Activated naive CD4-positive, alpha-beta T cell treated with anti-CD3 and anti-CD28 coated beads, Interleukin-2, amount 10 ng/mL, durations not matched to agents 7 days and 5 days (primary cell): ENCODE results near the gene GRIP2.
"Not testable (repeated sequence)": the region's sequence is repeated elsewhere in the genome, so short reads cannot be mapped to it uniquely, and the experiment has no call there.

ENCODE experiments used
- CTCF ChIA-PET: fragments of 350-600 bp; sonication (Branson Sonifier 250); formaldehyde crosslinking; loops from one replicate; lab custom pipeline; 2021; ENCODE audit warnings: antibody characterized with exemption; lab: Charles Lee
- DNase-seq: peaks from one replicate; pipeline ENCODE4 v3.0.0-alpha.2; 2020
- H3K27ac Mint-ChIP-seq: one replicate; pipeline ENCODE4 v1.8.0; 2021; ENCODE audit warnings: mild to moderate bottlenecking, moderate library complexity, mixed read lengths
- H3K27me3 Mint-ChIP-seq: one replicate; pipeline ENCODE4 v1.8.0; 2021; ENCODE audit warnings: mild to moderate bottlenecking, mixed read lengths
- H3K36me3 Mint-ChIP-seq: one replicate; pipeline ENCODE4 v1.8.0; 2021; ENCODE audit warnings: mixed read lengths
- H3K4me1 Mint-ChIP-seq: one replicate; pipeline ENCODE4 v1.8.0; 2021; ENCODE audit warnings: mixed read lengths
- H3K4me3 Mint-ChIP-seq: one replicate; pipeline ENCODE4 v1.8.0; 2021; ENCODE audit warnings: mild to moderate bottlenecking, moderate library complexity, mixed read lengths
- H3K9me3 Mint-ChIP-seq: one replicate; pipeline ENCODE4 v1.8.0; 2021; ENCODE audit warnings: mixed read lengths

Gene GRIP2

DNA sequence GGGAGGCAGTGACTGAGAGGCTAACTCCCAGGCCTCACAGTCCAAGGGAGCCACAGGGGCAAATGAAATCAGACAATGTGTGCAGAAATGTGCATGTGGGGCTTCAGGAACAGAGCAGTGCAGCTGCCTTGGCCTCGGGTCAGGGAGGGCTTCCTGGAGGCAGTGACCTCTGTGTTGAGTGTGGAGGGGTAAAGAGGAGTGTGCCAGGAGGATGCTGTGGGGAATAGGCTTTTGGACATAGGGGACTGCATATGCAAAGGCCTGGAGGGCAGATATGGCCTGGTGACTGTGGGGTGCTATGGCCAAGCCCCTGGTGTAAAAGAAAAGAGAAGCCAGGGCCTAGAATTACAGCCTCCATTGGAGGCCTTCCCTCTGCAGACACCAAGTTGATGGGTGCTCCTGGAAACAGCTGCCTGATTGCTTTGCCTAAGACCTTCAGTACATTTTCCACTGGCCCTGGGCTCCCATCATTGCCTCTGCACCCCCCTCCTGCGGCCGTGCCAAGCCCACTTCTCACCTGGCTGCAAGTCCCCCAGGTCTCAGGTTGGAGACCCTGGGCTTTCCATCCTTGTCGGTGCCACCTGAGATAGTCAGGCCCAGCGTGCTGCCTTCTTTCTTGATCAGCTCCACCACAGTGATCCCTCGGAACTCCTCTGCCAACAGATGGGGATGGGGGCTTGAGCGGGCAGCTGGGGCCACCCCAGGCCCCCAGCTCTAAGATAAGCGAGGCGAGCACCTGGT, 15.1 kb downstream of the GRIP2 start:
- DNase-seq = peak; percentile 5
- H3K9me3 Mint-ChIP-seq = no peaks in the 10 kb centered on the region
- H3K27ac Mint-ChIP-seq = no peak overlapping the region
- CTCF ChIA-PET = no interaction called here
- H3K36me3 Mint-ChIP-seq = no peaks in the 10 kb centered on the region
- H3K4me3 Mint-ChIP-seq = no peak overlapping the region
- H3K27me3 Mint-ChIP-seq = peaks cover 31% of the 10 kb centered on the region
- H3K4me1 Mint-ChIP-seq = no peaks in the 10 kb centered on the region

DNA sequence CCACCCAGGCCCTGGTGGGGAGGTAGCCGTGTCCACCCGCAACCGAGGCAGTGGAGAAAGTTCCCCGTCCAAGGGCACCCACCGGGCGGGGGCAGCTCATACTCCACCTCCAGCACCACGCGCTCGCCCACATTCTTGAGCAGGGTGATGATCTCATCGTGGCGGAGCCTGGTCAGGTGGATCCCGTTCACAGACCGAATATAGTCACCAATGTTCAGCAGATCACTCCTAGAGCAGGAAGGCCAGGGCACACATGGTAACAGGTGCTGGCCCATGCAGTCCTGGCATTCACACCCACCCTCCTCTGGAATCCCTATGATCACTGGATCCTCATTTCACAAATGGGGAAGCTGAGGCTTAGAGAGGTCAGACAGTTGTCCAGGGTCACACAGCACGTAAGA, 15.8 kb downstream of the GRIP2 start:
- Mint-ChIP-seq H3K9me3 (no peaks in the 10 kb centered on the region), H3K27me3 (peaks cover 29% of the 10 kb centered on the region), H3K4me1 (no peaks in the 10 kb centered on the region), H3K36me3 (no peaks in the 10 kb centered on the region), H3K4me3 (no peak overlapping the region), H3K27ac (no peak overlapping the region)
- DNase-seq = peak; percentile 9
- CTCF ChIA-PET = no interaction called here

DNA sequence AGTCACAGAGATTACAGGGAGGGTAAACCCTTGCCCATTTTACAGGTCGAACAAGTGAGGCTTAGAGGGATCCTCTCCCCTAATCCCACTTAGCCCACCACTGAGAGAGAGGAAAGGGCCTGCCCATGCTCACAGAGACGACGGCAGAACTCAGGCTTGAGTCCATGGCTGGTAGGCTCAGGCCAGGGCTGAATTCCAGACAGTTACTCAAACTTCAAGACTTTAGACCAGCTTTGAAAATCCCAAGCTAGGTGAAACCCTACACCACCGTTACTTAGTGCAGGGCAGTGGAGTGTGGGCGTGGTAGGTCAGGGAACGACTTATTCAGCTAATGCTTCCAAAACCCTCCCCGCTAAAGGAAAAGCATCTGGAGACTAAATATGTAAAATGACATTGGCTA, 16.4 kb downstream of the GRIP2 start:
- no peaks in the 10 kb centered on the region for H3K4me1 Mint-ChIP-seq
- no peak overlapping the region for H3K27ac Mint-ChIP-seq
- no peak overlapping the region for H3K4me3 Mint-ChIP-seq
- no peaks in the 10 kb centered on the region for H3K9me3 Mint-ChIP-seq
- no peak for DNase-seq
- CTCF ChIA-PET = no interaction called here
- H3K27me3 Mint-ChIP-seq = peaks cover 27% of the 10 kb centered on the region
- H3K36me3 Mint-ChIP-seq = no peaks in the 10 kb centered on the region

DNA sequence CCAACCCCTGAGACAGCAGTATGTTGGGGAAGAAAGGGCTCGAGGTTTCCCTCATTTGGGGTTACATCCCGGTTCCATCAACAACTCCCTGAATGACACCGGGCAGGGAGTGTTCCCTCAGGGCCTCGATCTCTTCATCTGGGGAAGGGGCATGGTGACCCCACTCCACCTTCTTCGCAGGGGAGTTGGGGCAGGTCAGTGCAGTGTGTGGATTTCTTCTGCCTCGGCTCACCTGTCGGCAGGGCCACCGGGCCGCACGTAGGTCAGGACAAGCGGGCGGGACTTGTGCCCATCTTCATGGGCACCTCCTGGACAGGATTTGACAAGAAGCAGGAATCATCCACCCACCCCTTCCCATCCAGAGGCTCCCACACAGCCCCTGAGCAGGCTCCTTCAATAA, 17.4 kb downstream of the GRIP2 start:
- Mint-ChIP-seq H3K9me3 (no peaks in the 10 kb centered on the region), H3K36me3 (no peaks in the 10 kb centered on the region), H3K27me3 (peaks cover 25% of the 10 kb centered on the region), H3K27ac (no peak overlapping the region), H3K4me3 (no peak overlapping the region), H3K4me1 (no peaks in the 10 kb centered on the region)
- CTCF ChIA-PET = interaction anchor here (0.5 kb wide), 1 partner anchor 20 kb away, joined by 3 read pairs; no protein-coding TSS in a partner anchor
- DNase-seq = peak; percentile 10

DNA sequence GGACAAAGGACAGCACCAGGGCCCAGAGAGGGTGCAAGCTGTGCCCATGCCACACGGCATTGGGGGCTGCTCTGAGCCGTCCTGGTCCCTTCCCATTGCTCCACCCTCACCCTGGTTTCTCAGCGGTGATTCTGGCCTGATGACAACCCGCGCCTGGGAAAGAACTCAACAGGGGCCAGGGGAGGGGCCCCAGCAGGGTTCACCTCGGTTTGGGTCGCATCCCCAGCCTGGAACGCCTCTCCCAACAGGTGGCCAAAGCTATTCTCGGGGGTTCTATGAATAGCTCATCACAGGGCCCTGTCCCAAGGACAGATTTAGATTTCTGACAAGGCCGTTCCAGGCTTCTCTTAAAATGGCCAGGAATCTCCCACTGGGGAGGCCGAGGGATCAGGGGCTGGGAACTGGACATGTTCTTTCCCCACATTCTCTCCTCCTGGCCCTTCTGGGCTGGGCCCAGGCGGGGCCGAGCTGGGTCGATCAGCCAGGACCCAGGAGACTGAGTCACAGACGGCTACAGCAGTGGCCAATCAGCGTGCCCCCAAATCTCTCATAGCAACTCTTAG, 17.9 kb downstream of the GRIP2 start:
- no peaks in the 10 kb centered on the region for H3K4me1 Mint-ChIP-seq
- H3K27ac Mint-ChIP-seq = no peak overlapping the region
- no peaks in the 10 kb centered on the region for H3K36me3 Mint-ChIP-seq
- CTCF ChIA-PET = interaction anchor here (0.5 kb wide), 1 partner anchor 20 kb away, joined by 3 read pairs; no protein-coding TSS in a partner anchor
- no peak overlapping the region for H3K4me3 Mint-ChIP-seq
- H3K9me3 Mint-ChIP-seq = no peaks in the 10 kb centered on the region
- DNase-seq = no peak
- peaks cover 21% of the 10 kb centered on the region for H3K27me3 Mint-ChIP-seq

DNA sequence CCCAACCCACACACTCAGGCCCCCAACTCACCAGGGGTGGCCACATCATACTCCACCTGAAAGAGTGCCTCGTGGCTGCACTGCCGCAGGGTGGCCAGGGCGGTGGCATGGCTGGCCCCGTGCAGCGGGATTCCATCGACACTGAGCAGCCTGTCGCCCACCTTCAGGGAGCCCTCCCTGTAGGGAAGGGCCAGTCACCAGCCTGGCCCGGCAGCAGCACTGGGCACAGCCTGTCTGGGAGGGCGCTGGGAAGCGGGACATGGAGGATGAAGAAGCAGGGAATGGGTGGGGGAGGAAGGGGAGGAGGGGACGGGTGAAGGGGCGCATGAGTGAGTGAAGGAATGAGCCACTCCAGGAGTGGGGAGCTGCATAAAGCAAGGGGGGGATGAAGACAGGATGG, 18.5 kb downstream of the GRIP2 start:
- no peaks in the 10 kb centered on the region for H3K9me3 Mint-ChIP-seq
- CTCF ChIA-PET = no interaction called here
- H3K4me3 Mint-ChIP-seq = no peak overlapping the region
- DNase-seq = no peak
- peaks cover 15% of the 10 kb centered on the region for H3K27me3 Mint-ChIP-seq
- no peaks in the 10 kb centered on the region for H3K36me3 Mint-ChIP-seq
- H3K27ac Mint-ChIP-seq = no peak overlapping the region
- no peaks in the 10 kb centered on the region for H3K4me1 Mint-ChIP-seq

DNA sequence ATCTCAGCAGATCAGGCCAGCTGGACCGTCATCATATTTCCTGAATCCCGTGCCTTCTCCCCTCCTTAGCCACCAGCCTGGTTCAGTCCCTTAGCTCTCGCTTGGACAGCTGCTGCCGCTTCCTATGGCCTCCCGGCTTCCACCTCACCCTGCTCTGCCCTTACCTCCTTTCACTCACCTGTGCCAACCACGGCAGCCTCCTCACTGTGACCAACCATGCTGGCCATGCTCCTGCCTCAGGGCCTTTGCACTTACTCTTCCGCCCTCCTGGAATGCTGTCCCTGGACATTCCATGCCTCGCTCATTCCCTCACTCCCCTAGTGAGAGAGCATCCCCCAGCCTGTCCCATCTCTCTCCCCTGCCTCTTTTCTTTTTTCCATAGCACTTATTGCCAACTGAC, 19.2 kb downstream of the GRIP2 start:
- no peak overlapping the region for H3K27ac Mint-ChIP-seq
- CTCF ChIA-PET = interaction anchor here (1.3 kb wide), 1 partner anchor 12 kb away, joined by 3 read pairs; no protein-coding TSS in a partner anchor
- no peaks in the 10 kb centered on the region for H3K9me3 Mint-ChIP-seq
- H3K4me1 Mint-ChIP-seq = no peaks in the 10 kb centered on the region
- no peaks in the 10 kb centered on the region for H3K36me3 Mint-ChIP-seq
- no peak overlapping the region for H3K4me3 Mint-ChIP-seq
- DNase-seq = no peak
- H3K27me3 Mint-ChIP-seq = peaks cover 8% of the 10 kb centered on the region

DNA sequence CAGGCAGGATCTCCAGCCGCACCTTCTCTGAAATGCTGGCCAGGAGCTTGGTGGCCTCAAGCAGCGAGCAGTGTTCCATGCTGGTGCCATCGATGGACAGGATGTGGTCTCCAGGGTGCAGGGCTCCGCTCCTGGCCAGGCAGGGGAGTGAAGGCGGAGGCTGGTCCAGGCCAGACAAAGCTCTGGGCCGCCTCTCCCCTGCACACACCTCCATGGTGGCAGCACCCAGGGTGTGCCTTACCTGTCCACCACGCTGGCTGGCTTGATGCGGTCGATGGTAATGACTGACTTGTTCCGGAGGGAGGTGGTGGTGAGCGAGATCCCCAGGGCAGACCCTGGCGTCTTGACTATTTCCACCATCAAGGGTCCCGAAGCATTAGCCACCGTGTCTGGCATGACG, 20.0 kb downstream of the GRIP2 start:
- peaks cover 6% of the 10 kb centered on the region for H3K27me3 Mint-ChIP-seq
- DNase-seq = no peak
- CTCF ChIA-PET = interaction anchor here (1.3 to 1.7 kb wide), 3 partner anchors 9 to 13 kb away, joined by 3 to 5 read pairs (median 4); no protein-coding TSS in a partner anchor
- no peak overlapping the region for H3K27ac Mint-ChIP-seq
- no peaks in the 10 kb centered on the region for H3K9me3 Mint-ChIP-seq
- H3K4me1 Mint-ChIP-seq = no peaks in the 10 kb centered on the region
- H3K36me3 Mint-ChIP-seq = no peaks in the 10 kb centered on the region
- no peak overlapping the region for H3K4me3 Mint-ChIP-seq

DNA sequence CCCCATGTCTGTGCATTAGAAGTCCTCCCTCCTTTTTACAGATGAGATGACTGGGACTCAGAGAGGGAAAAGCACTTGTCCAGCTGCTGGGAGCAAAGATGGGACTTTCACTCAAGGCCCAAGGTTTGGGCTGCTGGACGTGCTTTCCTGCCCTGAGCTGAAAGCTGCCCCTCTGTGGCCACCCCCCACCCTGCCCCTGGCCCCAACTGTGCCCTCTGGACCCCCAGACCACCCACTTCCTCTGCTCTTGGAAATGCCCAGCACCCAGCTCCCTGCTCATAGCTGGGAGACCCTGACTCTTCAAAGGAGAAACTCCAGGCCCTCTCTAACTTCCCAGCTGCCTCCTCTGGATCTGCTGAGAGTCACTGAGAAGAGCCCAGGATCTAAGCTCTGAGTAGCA, 20.7 kb downstream of the GRIP2 start:
- H3K27me3 Mint-ChIP-seq = peaks cover 6% of the 10 kb centered on the region
- CTCF ChIA-PET = interaction anchor here (1.5 to 1.7 kb wide), 2 partner anchors 8 to 12 kb away, joined by 4 to 5 read pairs; no protein-coding TSS in a partner anchor
- no peaks in the 10 kb centered on the region for H3K9me3 Mint-ChIP-seq
- H3K27ac Mint-ChIP-seq = no peak overlapping the region
- no peaks in the 10 kb centered on the region for H3K36me3 Mint-ChIP-seq
- H3K4me1 Mint-ChIP-seq = no peaks in the 10 kb centered on the region
- no peak overlapping the region for H3K4me3 Mint-ChIP-seq
- no peak for DNase-seq

DNA sequence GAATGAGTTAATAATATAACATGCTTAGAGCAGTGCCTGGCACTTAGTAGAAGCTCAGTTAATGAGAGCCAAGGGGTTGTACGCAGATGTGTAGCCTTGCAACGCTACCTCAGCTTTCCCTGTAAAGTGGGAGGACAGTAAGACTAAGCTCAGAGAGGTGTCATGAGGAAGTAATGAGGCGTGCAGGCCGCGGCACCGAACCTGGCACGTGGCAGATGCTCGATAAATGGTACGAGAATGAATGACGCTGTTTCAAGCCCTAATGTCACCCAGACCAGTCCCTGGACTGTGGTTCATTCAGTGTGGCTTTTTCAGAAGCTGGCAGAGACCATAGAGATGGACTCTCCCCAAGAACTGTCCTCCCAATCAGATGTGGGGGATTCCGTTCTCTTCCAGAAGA, 21.2 kb downstream of the GRIP2 start:
- Mint-ChIP-seq H3K9me3 (no peaks in the 10 kb centered on the region), H3K27ac (no peak overlapping the region), H3K4me3 (no peak overlapping the region), H3K36me3 (no peaks in the 10 kb centered on the region), H3K27me3 (peaks cover 6% of the 10 kb centered on the region), H3K4me1 (no peaks in the 10 kb centered on the region)
- CTCF ChIA-PET = interaction anchor here (1.7 kb wide), 1 partner anchor 8 kb away, joined by 5 read pairs; no protein-coding TSS in a partner anchor
- DNase-seq = no peak

DNA sequence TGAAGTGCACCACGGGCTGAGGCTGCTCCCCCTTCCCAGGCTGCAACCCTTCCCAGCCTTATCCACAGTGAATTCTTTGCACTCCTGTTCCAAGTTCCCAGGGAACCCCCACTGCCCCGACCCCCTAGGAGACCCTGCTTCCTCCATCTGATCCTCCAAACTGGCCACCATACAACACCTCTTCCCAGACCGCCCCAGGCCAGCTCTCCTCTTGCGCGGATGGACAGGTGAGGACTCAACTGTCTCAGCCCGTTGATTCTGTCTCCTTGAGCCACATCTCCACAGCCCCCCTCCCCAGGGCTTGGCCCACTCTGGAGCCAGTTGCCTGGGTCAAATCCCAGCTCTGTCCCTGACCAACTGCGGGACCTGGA, 21.7 kb downstream of the GRIP2 start:
- DNase-seq = no peak

DNA sequence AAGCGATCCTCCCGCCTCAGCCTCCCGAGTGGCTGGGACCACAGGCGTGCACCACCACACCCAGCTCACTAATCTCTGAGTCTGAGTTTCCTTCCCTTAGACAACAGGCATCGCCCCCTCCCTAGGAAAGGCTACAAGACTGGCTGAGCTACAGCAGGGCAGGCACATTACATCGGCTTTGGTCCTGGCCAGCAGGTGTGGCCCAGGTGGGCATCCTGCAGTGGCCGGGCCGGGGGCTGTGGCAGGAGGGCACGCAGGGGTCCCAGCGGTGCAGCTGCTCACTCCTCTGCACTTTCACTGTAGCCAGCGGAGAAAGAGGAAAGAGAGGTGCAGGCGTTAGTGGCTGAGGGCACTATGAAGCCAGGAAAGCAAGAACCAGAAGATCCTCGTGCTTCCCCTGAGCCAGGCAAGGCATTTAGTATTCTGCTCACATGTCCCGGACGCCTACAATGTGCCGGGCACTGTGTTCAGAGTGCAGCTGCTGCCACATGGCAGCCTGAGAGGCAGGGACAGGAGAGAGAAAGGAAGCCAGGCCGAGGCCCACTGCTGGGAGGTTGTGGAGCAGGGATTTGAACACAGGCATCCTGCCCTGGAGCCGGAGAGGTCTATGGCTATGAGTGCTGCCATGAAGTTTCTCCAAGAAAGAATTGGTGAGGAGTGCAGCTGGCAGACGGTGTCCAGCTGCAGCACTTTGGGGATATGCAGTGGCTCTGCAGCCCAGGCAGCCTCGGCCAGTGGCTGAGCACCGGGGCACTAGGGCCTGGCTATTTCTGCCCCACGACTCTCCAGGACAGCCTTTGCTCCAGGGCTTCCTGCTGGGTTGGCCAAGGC, 22.3 kb downstream of the GRIP2 start:
- Mint-ChIP-seq H3K27me3 (peaks cover 6% of the 10 kb centered on the region), H3K4me1 (no peaks in the 10 kb centered on the region), H3K4me3 (no peak overlapping the region), H3K9me3 (no peaks in the 10 kb centered on the region), H3K27ac (no peak overlapping the region), H3K36me3 (no peaks in the 10 kb centered on the region)
- CTCF ChIA-PET = interaction anchor here (1.5 kb wide), 1 partner anchor 9 kb away, joined by 3 read pairs; no protein-coding TSS in a partner anchor
- no peak for DNase-seq

More for the DNA sequence above, 21.7 kb downstream of the GRIP2 start:
- Mint-ChIP-seq H3K4me3 (no peak overlapping the region), H3K4me1 (no peaks in the 10 kb centered on the region), H3K27ac (no peak overlapping the region), H3K27me3 (peaks cover 6% of the 10 kb centered on the region), H3K9me3 (no peaks in the 10 kb centered on the region), H3K36me3 (no peaks in the 10 kb centered on the region)
- CTCF ChIA-PET = no interaction called here

DNA sequence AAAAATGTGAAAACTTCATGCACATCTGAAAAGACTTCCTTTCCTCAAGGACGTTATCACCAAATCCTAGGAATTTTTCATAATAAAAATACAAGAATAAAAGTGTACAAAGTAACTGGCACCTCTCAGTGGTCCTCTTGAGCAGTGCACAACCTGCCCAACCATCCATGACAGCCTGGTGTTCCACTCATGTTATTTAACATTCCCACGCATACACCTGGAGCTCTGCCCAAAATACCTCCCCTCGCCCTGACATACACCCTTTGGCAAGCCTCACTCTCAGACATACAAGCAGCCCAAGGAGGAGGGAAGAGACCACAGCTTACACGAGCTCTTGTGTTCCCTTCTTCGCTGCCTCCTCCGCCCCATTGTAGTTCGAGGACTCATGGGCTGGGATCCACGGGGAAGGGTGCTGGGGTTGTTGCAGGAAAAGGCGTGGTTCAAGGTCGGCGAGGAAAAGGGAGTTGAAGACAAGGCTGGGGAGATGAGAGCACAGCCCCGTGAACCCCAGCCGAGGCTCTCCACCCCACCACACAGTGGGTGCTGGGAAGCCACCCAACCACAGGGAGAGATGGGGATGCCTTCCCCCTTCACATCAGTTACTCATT, 23.3 kb downstream of the GRIP2 start:
- CTCF ChIA-PET = interaction anchor here (1.5 kb wide), 1 partner anchor 8 kb away, joined by 3 read pairs; no protein-coding TSS in a partner anchor
- no peak for DNase-seq
- Mint-ChIP-seq H3K4me3 (no peak overlapping the region), H3K36me3 (no peaks in the 10 kb centered on the region), H3K27me3 (peaks cover 6% of the 10 kb centered on the region), H3K9me3 (no peaks in the 10 kb centered on the region), H3K27ac (no peak overlapping the region), H3K4me1 (no peaks in the 10 kb centered on the region)

DNA sequence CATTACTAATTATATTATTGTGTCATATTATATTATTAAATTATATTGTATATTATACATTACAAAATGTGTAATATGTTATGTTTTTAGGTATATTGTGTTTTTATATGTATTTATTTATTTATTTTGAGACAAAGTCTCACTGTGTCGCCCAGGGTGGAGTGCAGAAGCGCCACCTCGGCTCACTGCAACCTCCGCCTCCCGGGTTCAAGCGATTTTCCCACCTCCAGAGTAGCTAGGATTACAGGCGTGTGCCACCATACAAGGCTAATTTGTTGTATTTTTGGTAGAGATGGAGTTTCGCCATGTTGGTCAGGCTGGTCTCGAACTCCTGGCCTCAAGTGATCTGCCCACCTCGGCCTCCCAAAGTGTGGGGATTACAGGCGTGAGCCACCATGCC, 24.6 kb downstream of the GRIP2 start:
- H3K36me3 Mint-ChIP-seq, H3K27me3 Mint-ChIP-seq, H3K4me3 Mint-ChIP-seq, H3K4me1 Mint-ChIP-seq, H3K9me3 Mint-ChIP-seq, DNase-seq, H3K27ac Mint-ChIP-seq: not testable (repeated sequence)
- CTCF ChIA-PET = interaction anchor here (1.0 kb wide), 1 partner anchor 33 kb away, joined by 3 read pairs; no protein-coding TSS in a partner anchor
